ENCODE measurements around the gene TIFAB. TPM values are rescaled to one million over a fixed set of nuclear protein-coding genes. Genes with fewer than 3 reads are reported as not detected.
A peak's percentile ranks its signal among the peaks of the same experiment; 100 is the strongest.

TIFAB gene
- total and polyA plus RNA-seq, 2 experiments from 2014 or later: not detected

GRCh38 chr5:135478938-135479337, 26.8 kb upstream of the TIFAB start:
- ATAC-seq (peak; percentile 70), DNase-seq (ENCODE audit: low spot score) (no peak)
- Histone ChIP-seq H3K4me2 (no peak overlapping the region), H3K4me3 (no peak overlapping the region), H2AFZ (no peak overlapping the region), H4K20me1 (replicated peaks; ENCODE audit: insufficient read depth) (0 out of 2 replicates have a peak, but pooled peaks cover 6% of the 10 kb centered on the region), H3K4me1 (ENCODE audit: insufficient read depth) (peaks cover 7% of the 10 kb centered on the region), H3K27ac (ENCODE audit: low read depth) (no peak overlapping the region), H3K79me2 (replicated peaks; ENCODE audit: insufficient read depth) (no peaks in the 10 kb centered on the region), H3K27me3 (ENCODE audit: insufficient read depth) (peaks cover 83% of the 10 kb centered on the region), H3K9me2 (ENCODE audit: insufficient read depth) (no peaks in the 10 kb centered on the region), H3F3A (replicated peaks; ENCODE audit: low read depth) (no peaks in the 10 kb centered on the region), H3K36me3 (ENCODE audit: insufficient read depth) (no peaks in the 10 kb centered on the region)
- Mint-ChIP-seq H3K4me1 (peaks cover 21% of the 10 kb centered on the region), H3K27ac (no peak overlapping the region), H3K4me3 (no peak overlapping the region), H3K9me3 (no peaks in the 10 kb centered on the region), H3K27me3 (ENCODE audit: insufficient read depth, low read depth, poor library complexity) (peaks cover 34% of the 10 kb centered on the region), H3K36me3 (ENCODE audit: low read depth) (no peaks in the 10 kb centered on the region)
- TF ChIP-seq STAT1 (IDR thresholded peaks at IDR 0.05; ENCODE audit: unreplicated experiment): no peak
- no peak for TF ChIP-seq JUNB (IDR thresholded peaks at IDR 0.05; ENCODE audit: unreplicated experiment)
- TF ChIP-seq REST (IDR thresholded peaks at IDR 0.05; ENCODE audit: unreplicated experiment): no peak
- no peak for TF ChIP-seq CREB1 (CRISPR knock-in tag; IDR thresholded peaks at IDR 0.05; ENCODE audit: low read depth)
- no peak for TF ChIP-seq EZH2 (IDR thresholded peaks at IDR 0.05; ENCODE audit: low read depth, unreplicated experiment)
- no peak for TF ChIP-seq POLR2AphosphoS5 (IDR thresholded peaks at IDR 0.05; ENCODE audit: low read depth)
- no peak for TF ChIP-seq ETS1 (IDR thresholded peaks at IDR 0.05)
- no peak for TF ChIP-seq NANOG (IDR thresholded peaks at IDR 0.05; ENCODE audit: borderline replicate concordance)
- no peak for TF ChIP-seq CTCF (conservative IDR thresholded peaks at IDR 0.05; ENCODE audit: low read depth in 2 of 2)
- no peak for TF ChIP-seq ZNF114 (CRISPR knock-in tag; IDR thresholded peaks at IDR 0.05)
- no peak for TF ChIP-seq EZH2phosphoT487 (IDR thresholded peaks at IDR 0.05; ENCODE audit: unreplicated experiment)
- TF ChIP-seq ZNF331 (CRISPR knock-in tag; IDR thresholded peaks at IDR 0.05; ENCODE audit: low read depth): no peak
- no peak for TF ChIP-seq ZNF462 (CRISPR knock-in tag; IDR thresholded peaks at IDR 0.05)

All from GM23338 (cell line).